SK-N-MC (cell line): ENCODE data around the gene GRIK4.
"Not testable (repeated sequence)": the region's sequence is repeated elsewhere in the genome, so short reads cannot be mapped to it uniquely, and the experiment has no call there.

Experiments used
- DNase-seq: peaks from one replicate; pipeline ENCODE4 v3.0.0-alpha.2; 2011; ENCODE audit warnings: low read depth, low spot score
- H3K27ac ChIP-seq: fragments of 200-600 bp; sonication (generic); 2 replicates; pipeline ENCODE4 v1.5.1; 2016; ENCODE audit warnings: mixed run types
- H3K36me3 ChIP-seq: fragments of 200-600 bp; sonication (generic); 2 replicates; pipeline ENCODE4 v1.6.1; 2017; ENCODE audit warnings: antibody characterized with exemption, low read length, mixed read lengths; ENCODE audit not compliant: insufficient read depth
- H3K4me3 ChIP-seq: fragments of 200-600 bp; sonication (generic); 2 replicates; pipeline ENCODE4 v1.5.1; 2016
- H3K9ac ChIP-seq: fragments of 200-600 bp; sonication (generic); 2 replicates; pipeline ENCODE4 v1.8.0; 2017; ENCODE audit warnings: mixed run types, mixed read lengths; ENCODE audit not compliant: insufficient read length
- H3K9me3 ChIP-seq: fragments of 200-600 bp; sonication (generic); 2 replicates; pipeline ENCODE4 v1.6.1; 2017; ENCODE audit warnings: low read depth, mild to moderate bottlenecking, antibody characterized with exemption, low read length, moderate library complexity, mixed read lengths
- EZH2 ChIP-seq: fragments of 200-600 bp; sonication (generic); IDR thresholded peaks from one replicate; pipeline ENCODE4 v1.6.1; 2017; ENCODE audit warnings: antibody characterized with exemption
- FOXP2 ChIP-seq: optimal IDR thresholded peaks from 2 replicates; pipeline ENCODE3; 2011; ENCODE audit warnings: mild to moderate bottlenecking, moderate library complexity; ENCODE audit not compliant: insufficient read depth; ENCODE audit errors: extremely low read length, control extremely low read depth
- POLR2AphosphoS5 ChIP-seq: IDR thresholded peaks from 2 replicates; pipeline ENCODE4 v1.6.1; 2012; ENCODE audit warnings: mild to moderate bottlenecking, low read depth, low read length, borderline replicate concordance

Gene GRIK4

DNA sequence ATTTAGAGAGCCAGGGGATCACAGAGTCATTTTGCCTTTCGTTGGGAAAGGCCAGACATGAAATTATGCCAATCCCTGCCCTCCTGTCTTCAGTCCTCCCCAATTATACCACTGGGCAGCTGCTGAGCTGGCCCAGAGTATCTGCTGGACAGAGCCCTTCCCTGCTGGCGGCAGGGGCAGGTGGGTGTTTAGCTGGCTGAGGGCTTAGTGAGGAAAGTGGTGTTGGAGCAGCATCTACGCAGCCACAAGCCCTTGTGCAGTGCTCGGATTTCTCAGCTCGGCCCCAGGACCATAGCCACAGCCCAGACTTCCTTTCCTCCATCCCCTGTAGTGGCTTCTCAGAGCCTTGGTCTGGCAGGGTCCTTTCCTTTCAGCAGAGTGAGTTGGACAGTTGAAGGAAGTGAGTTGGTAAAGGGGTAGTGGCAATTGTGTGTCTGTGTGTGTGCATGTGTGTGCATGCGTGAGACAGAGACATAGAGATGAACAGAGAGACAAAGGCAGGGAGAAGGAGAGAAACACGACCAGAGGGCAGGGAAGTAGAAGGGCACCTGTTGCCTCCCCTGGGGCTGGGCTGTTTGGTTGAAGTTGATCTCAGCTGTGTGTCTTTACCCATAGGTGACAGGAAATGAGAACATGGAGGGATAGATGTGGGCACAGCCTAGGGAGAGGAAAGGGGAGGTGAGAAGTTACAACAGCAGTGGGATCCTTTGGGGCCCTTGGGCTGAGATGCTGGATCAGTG is 66.2 kb downstream of the GRIK4 start:
- Histone ChIP-seq H3K9ac (no peak overlapping the region), H3K36me3 (no peaks in the 10 kb centered on the region), H3K4me3 (no peak overlapping the region), H3K9me3 (no peaks in the 10 kb centered on the region), H3K27ac (no peak overlapping the region)
- TF ChIP-seq FOXP2 (no peak), POLR2AphosphoS5 (no peak), EZH2 (no peak)
- no peak for DNase-seq

DNA sequence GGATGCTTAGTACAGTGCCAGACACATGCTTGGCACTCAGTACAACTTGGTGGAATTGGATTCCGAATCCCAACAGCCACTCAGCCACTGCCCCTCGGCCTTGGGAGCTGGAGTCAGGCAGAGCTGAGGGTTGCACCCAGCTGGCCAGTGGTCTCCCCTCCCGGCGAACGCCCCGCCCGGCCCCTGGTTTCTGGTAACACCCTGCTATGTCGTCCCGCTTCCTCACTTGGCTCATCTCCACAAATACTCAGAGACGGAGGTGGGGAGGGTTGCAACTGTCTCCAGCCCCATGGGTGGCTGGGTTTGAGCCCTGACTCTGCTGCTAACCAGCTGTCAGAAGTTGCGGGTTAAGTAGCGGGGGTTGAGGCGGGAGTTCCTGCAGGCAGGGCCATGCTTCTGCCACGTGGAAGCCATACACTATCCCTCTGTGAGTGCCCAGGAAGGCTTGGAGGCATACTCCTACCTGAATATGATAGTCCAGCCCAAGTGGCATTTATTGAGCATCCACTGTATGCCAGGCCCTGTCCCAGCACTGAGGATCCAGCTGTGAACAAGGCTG is 67.1 kb downstream of the GRIK4 start:
- no peak for DNase-seq
- Histone ChIP-seq H3K9me3 (no peaks in the 10 kb centered on the region), H3K36me3 (no peaks in the 10 kb centered on the region), H3K27ac (no peak overlapping the region), H3K4me3 (no peak overlapping the region), H3K9ac (no peak overlapping the region)
- TF ChIP-seq FOXP2 (no peak), EZH2 (no peak), POLR2AphosphoS5 (no peak)

DNA sequence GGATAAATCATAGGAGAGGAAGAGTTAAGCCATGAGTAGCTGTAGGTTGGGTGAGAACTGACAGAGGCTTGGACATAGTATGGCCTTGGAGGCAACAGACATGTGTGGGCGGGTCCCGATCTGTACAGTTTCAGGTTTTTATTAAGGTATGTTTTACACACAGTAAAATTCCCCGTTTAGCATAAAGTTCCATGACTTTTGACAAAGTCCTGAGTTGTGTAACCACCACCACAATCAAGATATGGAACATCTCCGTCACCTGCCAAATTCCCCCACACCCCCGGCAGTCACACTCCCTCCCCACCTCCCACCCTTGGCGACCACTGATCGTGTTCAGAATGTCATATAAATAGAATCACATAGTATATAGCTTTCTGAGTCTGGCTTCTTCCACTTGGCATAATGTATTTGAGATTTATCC is 68.1 kb downstream of the GRIK4 start:
- DNase-seq, result no peak
- H3K9ac ChIP-seq, result no peak overlapping the region

DNA sequence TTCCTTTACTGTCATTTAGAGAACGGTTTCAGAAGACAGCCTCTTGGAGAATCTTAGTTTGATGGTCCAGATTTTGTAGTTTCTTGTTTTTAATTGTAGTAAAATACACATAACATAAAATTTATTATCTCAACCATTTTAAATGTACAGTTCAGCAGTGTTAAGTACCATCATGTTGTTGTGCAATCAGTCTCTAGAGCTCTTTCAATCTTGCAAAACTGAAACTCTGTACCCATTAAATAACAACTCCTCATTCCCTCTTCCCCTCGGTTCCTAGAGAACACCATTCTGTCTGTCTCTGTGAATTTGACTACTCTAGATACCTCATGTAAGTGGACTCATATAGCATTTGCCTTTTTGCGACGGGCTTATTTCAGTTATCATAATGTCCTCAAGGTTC is 69.8 kb downstream of the GRIK4 start:
- H3K9ac ChIP-seq, result no peak overlapping the region
- no peak overlapping the region for H3K27ac ChIP-seq
- TF ChIP-seq FOXP2 (no peak), POLR2AphosphoS5 (no peak), EZH2 (no peak)

More for the DNA sequence above, 68.1 kb downstream of the GRIK4 start:
- H3K9me3 ChIP-seq, result no peaks in the 10 kb centered on the region
- no peak for TF ChIP-seq POLR2AphosphoS5
- TF ChIP-seq EZH2, result no peak
- no peak for TF ChIP-seq FOXP2
- H3K27ac ChIP-seq, result no peak overlapping the region
- H3K36me3 ChIP-seq, result no peaks in the 10 kb centered on the region
- H3K4me3 ChIP-seq, result no peak overlapping the region

GRCh38 chr11:120582535-120582934 is 71.0 kb downstream of the GRIK4 start:
- H3K9ac ChIP-seq, H3K36me3 ChIP-seq, H3K9me3 ChIP-seq, DNase-seq, H3K27ac ChIP-seq, H3K4me3 ChIP-seq: not testable (repeated sequence)

More for the DNA sequence above, 69.8 kb downstream of the GRIK4 start:
- H3K9me3 ChIP-seq, result no peaks in the 10 kb centered on the region
- no peaks in the 10 kb centered on the region for H3K36me3 ChIP-seq
- DNase-seq, result no peak
- H3K4me3 ChIP-seq, result no peak overlapping the region

GRCh38 chr11:120586072-120586471 is 74.5 kb downstream of the GRIK4 start:
- TF ChIP-seq POLR2AphosphoS5 (no peak), EZH2 (no peak), FOXP2 (no peak)
- no peak for DNase-seq
- no peak overlapping the region for H3K9ac ChIP-seq
- H3K27ac ChIP-seq, result no peak overlapping the region
- no peak overlapping the region for H3K4me3 ChIP-seq
- no peaks in the 10 kb centered on the region for H3K36me3 ChIP-seq
- H3K9me3 ChIP-seq, result no peaks in the 10 kb centered on the region

DNA sequence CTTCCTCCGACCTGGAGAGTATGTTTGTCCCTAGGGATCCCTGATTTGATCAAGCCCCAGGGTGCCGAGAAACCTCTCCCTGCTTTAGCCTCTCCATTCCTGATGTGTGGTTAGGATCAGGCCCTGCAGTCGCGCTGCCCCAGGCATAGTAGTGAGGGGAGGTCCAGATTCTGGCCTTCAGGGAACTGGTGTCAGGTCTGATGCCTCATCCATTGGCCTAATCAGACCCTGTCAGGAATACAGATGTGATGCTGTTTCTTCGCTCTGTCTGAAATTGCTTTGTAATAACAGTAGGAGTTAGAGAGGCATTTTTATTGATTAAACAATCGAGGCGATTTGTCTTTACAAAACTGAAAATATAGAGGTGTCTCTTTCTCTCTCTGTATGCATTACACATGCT is 75.2 kb downstream of the GRIK4 start:
- TF ChIP-seq POLR2AphosphoS5 (no peak), EZH2 (no peak), FOXP2 (no peak)
- no peaks in the 10 kb centered on the region for H3K36me3 ChIP-seq
- H3K4me3 ChIP-seq, result no peak overlapping the region
- H3K9me3 ChIP-seq, result no peaks in the 10 kb centered on the region
- no peak overlapping the region for H3K27ac ChIP-seq
- H3K9ac ChIP-seq, result no peak overlapping the region
- no peak for DNase-seq

- Histone ChIP-seq H3K4me3 (no peak overlapping the region), H3K9me3 (no peaks in the 10 kb centered on the region), H3K36me3 (no peaks in the 10 kb centered on the region), H3K9ac (no peak overlapping the region), H3K27ac (no peak overlapping the region)
- TF ChIP-seq FOXP2 (no peak), POLR2AphosphoS5 (no peak), EZH2 (no peak)
- no peak for DNase-seq
Observed at GRCh38 chr11:120587299-120587698, 75.8 kb downstream of the GRIK4 start.

DNA sequence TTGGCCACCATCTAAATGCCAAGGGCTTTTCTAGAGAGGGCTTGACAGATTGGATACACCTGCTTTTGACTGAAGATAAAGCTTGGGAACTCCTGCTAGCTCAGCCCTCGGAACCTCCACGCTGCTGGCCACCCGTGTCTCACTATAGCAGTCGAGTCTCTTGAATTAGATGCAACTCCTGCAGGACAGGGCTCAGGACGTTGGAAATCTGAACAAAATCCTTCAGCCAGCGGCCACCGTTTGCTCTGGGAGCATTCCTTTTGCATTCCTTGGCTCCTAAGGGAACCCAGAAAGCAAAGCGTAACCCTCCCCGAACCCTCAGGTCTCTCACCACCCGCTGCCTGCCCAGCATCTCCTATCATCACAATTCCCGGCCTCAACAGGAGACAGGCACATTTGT is 77.8 kb downstream of the GRIK4 start:
- Histone ChIP-seq H3K36me3 (no peaks in the 10 kb centered on the region), H3K9ac (no peak overlapping the region), H3K4me3 (no peak overlapping the region), H3K27ac (no peak overlapping the region), H3K9me3 (no peaks in the 10 kb centered on the region)
- no peak for DNase-seq
- TF ChIP-seq EZH2 (no peak), FOXP2 (no peak), POLR2AphosphoS5 (no peak)
